CD4-positive, alpha-beta T cell treated with Interleukin-10 for 1 hour (primary cell): ENCODE measurements around the gene ONECUT3.
"Not testable (repeated sequence)": the region's sequence is repeated elsewhere in the genome, so short reads cannot be mapped to it uniquely, and the experiment has no call there.

ENCODE experiments used
- DNase-seq: peaks from one replicate; pipeline ENCODE4 v3.0.0-alpha.2; 2020

The ONECUT3 gene

GRCh38 chr19:1756705-1757465 lies 3.6 kb downstream of the ONECUT3 start:
- no peak for DNase-seq

GRCh38 chr19:1757468-1758230 lies 4.3 kb downstream of the ONECUT3 start:
- no peak for DNase-seq

- no peak for DNase-seq
These were observed 4.9 kb downstream of the ONECUT3 start for GRCh38 chr19:1758231-1758577.

GRCh38 chr19:1758959-1759903 lies 5.9 kb downstream of the ONECUT3 start:
- DNase-seq = no peak

GRCh38 chr19:1760020-1760419 lies 6.7 kb downstream of the ONECUT3 start:
- no peak for DNase-seq

- DNase-seq = not testable (repeated sequence)
These were observed 7.7 kb downstream of the ONECUT3 start for GRCh38 chr19:1760786-1761527.

- no peak for DNase-seq
These were observed 8.4 kb downstream of the ONECUT3 start for GRCh38 chr19:1761528-1762242.

GRCh38 chr19:1762243-1763117 lies 9.2 kb downstream of the ONECUT3 start:
- DNase-seq = no peak

GRCh38 chr19:1763648-1764639 lies 10.6 kb downstream of the ONECUT3 start:
- DNase-seq = no peak

GRCh38 chr19:1764729-1765128 lies 11.4 kb downstream of the ONECUT3 start:
- no peak for DNase-seq

DNA sequence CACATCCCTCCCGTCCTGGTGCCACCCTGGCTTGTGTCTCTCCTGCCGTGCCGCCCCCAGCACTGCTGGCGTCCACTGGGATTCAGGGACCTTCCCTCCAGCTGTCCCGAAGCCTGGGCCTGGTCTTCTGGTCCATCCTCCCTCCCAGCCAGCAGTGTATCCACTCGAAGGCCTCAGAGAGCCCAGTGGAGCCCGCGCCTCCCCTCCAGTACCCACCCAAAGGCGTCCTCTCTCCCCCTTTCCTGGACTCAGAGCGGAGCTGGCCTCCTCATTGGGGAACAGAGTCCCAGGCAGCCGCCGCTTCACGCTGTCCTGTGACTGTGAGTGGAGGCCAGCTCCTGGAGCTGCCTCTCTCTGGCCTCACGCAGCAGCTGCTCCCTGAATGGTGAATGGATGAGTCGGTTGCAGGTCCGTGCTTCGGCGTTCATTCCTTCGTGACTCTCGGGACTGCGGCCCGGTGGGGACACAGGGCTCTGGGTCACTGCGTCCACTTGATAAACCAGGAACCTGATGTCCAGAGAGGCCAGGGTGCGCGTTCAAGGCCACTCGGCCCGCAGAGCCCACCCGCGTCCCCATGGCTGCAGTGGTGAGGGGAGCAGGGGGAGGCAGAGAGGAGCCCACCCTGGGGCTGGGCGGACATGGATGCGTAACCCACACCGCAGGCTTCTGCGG lies 12.1 kb downstream of the ONECUT3 start:
- DNase-seq = no peak

DNA sequence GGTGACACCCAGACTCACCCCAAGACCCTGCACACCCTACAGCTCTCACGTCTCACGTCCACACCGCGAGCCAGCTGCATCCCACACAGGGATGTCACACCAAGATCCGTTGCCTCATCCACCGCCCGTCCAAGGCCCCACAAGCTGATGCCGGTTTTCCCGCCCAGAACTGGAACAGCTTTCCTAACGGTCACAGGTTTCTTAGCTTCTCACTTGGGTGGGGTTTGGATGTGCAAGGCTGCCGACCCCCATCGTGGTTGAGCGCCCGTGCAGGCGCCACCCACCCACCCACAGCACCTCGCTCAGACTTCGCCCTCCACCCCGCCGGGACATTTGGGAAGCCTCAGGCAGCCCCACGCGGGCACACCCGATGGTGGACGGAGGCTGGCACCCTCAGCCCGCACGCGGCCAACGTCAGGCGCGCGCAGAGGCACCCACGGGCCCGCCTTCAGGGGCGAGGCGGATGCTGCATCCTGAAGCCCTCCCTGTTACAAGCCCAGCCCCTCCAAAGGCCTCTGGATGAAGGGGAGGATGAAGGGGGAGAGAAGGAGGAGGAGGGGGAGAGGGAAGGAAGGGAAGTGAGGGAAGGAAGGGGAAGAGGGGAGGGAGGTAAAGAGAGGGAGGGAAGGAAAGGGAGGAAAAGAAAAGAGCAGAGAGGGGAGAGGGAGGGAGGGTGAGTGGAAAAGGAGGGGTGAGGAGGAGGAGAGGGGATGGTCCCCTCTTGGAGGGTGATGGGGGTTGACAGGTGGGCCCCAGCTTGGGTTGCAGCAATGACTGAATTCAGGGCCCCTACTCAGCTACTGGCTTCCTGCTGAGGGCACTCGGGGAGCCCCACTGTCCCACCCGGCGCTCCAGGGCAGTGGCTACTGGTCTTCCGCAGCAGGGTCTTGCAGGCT lies 12.8 kb downstream of the ONECUT3 start:
- DNase-seq = no peak

DNA sequence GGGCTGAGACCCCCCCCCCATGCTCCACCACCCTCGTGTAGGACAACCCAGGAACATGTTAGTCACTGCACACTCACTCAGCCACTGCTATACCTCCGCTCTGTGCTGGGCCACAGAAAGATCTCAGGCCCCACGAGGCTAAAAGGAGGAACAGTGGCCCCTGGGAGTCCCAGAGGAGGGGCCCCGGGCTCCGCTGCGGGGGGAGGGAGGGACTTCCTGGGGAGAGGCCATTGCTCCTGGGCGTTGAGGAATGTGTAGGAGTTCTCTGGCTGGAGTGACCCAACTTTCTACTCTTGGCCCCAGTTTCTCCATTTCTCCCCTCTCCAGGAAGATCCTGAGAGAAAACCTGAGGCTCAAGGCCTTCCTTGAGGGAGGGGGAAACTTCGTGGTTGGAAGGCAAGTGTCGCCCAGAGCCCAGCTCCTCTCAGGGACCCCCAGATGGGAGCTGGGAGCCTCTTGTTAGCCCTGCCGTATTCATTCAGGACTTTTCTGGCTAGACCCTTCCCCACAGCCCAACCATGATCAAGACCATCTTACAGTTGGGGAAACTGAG lies 13.6 kb downstream of the ONECUT3 start:
- DNase-seq = no peak

DNA sequence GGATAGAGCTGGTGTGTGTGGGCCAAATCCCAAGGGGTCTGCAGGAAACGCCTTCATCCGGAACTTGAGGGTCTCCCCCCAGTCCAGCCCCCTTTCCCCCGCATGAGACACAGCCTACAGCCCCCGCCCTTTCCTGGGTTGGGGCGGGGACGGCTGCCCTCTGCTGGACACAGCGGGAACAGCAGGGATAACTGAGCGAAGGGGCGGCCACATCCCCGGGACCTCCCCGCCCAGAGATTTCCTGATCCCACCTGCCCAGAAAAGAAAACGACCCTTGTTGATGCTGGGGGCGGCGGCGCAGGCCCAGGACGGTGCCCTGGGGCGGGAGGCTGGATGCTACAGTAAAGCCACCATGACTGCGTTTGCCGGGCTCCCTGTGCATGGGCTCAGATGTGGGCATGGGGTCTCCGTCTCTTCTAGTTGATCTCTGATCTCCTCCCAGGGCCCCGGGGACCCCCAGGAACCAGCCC lies 14.2 kb downstream of the ONECUT3 start:
- DNase-seq = peak; percentile 66

- DNase-seq = no peak
These were observed 14.9 kb downstream of the ONECUT3 start for GRCh38 chr19:1768248-1768647.

GRCh38 chr19:1768918-1769644 lies 15.8 kb downstream of the ONECUT3 start:
- no peak for DNase-seq

GRCh38 chr19:1769645-1769985 lies 16.3 kb downstream of the ONECUT3 start:
- DNase-seq = no peak
